ENCODE data around the gene CCL3.
"Not testable (repeated sequence)": the region's sequence is repeated elsewhere in the genome, so short reads cannot be mapped to it uniquely, and the experiment has no call there.

The CCL3 gene

DNA sequence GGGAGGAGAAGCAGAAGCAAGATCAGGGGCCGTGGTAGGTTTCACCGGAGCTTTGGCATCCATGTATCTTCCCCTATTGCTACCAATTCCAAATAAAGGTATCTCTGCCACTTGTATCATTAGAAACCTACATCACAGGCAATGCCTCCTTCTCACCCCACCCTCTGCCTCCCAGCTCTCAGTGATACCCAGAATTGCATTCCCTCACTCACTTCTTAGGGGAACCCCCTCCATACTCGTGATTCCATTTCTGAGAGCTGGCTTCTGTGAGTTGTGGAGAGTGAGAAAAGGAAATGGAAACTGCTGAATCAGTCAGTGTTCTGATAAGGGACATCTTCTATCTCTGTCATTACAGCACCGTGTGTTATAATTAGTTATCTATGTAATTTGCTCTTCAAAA is 2.3 kb upstream of the CCL3 start:
- TF ChIP-seq, protein P1, sequence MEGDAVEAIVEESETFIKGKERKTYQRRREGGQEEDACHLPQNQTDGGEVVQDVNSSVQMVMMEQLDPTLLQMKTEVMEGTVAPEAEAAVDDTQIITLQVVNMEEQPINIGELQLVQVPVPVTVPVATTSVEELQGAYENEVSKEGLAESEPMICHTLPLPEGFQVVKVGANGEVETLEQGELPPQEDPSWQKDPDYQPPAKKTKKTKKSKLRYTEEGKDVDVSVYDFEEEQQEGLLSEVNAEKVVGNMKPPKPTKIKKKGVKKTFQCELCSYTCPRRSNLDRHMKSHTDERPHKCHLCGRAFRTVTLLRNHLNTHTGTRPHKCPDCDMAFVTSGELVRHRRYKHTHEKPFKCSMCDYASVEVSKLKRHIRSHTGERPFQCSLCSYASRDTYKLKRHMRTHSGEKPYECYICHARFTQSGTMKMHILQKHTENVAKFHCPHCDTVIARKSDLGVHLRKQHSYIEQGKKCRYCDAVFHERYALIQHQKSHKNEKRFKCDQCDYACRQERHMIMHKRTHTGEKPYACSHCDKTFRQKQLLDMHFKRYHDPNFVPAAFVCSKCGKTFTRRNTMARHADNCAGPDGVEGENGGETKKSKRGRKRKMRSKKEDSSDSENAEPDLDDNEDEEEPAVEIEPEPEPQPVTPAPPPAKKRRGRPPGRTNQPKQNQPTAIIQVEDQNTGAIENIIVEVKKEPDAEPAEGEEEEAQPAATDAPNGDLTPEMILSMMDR (IDR thresholded peaks at IDR 0.05; ENCODE audit: low read depth, low read length, missing control alignments): no peak
- H3K4me3 ChIP-seq (replicated peaks; ENCODE audit: low read depth, low read length): no peak overlapping the region
- DNase-seq (ENCODE audit: extremely low read depth, low read depth): no peak

DNA sequence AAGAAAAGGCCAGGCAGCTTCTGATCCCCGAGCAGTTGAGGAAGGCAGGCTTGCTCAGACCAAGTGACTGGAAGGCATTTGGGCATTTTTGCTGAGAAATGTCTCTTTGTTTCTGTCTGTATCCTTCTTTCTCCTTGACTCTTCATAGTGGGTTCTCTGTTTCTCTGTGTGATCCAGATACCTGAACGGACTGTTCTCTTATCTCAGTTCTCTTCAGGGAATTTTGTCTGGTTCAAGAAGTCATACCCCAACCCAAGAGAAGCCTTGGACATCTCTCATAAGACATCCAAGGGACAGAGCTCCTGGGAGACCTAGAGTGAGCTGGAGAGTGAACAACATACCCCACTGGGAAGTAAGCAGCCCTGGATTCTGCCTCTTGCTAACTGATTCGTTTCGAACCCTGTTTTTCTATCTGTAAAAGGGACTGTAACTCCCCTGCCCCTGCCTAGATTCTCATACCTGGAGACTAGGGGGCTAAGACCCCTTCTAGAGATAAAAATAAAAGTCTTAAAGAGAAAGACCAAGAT is 541 bp downstream of the CCL3 start:
- H3K4me3 ChIP-seq (replicated peaks; ENCODE audit: low read depth, low read length): no peak overlapping the region
- no peak for DNase-seq (ENCODE audit: extremely low read depth, low read depth)
- TF ChIP-seq, protein P1 (IDR thresholded peaks at IDR 0.05; ENCODE audit: low read depth, low read length, missing control alignments): no peak

DNA sequence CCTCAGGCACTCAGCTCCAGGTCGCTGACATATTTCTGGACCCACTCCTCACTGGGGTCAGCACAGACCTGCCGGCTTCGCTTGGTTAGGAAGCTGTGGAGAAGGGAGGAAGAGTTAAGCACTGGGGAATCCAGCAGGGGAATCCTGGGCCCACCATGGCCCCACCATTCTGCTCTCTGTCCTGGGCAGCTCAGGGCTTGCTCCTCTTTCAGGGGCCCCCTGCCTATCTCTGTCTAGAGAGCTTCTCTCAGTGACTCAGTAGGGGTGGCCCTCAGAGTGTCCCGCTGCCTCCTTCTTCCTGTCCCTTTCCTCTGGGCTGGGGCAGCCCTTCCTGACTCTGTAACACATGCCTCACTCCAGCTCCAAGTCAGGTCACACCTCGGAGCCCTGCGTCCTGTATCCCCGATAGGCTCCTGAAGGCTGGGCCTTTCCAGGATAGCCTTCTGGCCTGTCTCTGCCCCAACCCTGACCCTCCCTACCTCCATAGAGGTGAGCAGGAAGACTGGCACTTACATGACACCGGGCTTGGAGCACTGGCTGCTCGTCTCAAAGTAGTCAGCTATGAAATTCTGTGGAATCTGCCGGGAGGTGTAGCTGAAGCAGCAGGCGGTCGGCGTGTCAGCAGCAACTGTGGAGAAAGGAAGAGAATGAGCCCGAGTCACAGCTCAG is 1.1 kb downstream of the CCL3 start:
- DNase-seq (ENCODE audit: extremely low read depth, low read depth): no peak
- H3K4me3 ChIP-seq (replicated peaks; ENCODE audit: low read depth, low read length): no peak overlapping the region

GRCh38 chr17:36087897-36088572 is 1.9 kb downstream of the CCL3 start:
- not testable (repeated sequence) for DNase-seq (ENCODE audit: extremely low read depth, low read depth)

More for the DNA sequence above, 1.1 kb downstream of the CCL3 start:
- TF ChIP-seq, protein P1 (IDR thresholded peaks at IDR 0.05; ENCODE audit: low read depth, low read length, missing control alignments): no peak

DNA sequence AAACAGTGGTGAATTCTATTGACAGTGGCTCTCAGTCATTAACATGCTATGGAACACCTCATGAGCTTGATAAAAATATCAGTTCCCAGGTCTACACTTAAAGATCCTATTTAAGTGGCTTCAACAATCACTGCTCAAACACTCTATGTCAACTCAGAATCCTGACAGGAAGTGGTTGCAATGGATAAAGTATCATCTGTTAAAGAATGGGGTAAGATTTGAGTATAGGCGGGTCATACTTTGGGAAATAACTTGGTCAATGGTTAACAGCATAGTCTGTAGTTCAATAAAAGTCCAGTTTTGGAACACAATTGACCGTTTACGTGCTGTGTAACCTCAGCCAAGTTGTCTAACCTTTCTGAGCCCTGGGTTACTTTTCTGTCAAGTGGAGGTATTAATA is 2.5 kb downstream of the CCL3 start:
- not testable (repeated sequence) for H3K4me3 ChIP-seq (replicated peaks; ENCODE audit: low read depth, low read length); DNase-seq (ENCODE audit: extremely low read depth, low read depth)

More at GRCh38 chr17:36087897-36088572, 1.9 kb downstream of the CCL3 start:
- not testable (repeated sequence) for H3K4me3 ChIP-seq (replicated peaks; ENCODE audit: low read depth, low read length)

DNA sequence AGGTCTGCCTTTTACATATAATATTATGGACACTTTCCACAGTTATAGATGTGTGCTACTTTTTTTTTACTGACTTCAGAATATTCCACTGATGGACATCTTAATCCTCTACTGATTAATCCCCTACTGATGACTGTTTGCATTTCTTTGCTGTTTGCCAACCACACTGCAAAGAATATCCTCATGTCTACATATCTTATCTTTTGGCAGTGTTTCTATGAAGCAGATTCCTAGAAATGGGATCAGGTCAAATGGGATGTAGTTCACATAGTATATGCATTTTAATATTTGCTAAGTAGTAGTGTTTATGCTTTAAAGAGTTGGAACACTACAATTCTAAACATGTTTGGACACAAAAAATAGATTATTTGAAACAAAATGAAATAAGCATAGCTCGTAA is 3.2 kb downstream of the CCL3 start:
- H3K4me3 ChIP-seq (replicated peaks; ENCODE audit: low read depth, low read length): no peak overlapping the region
- DNase-seq (ENCODE audit: extremely low read depth, low read depth): no peak
- TF ChIP-seq, protein P1 (IDR thresholded peaks at IDR 0.05; ENCODE audit: low read depth, low read length, missing control alignments): no peak

DNA sequence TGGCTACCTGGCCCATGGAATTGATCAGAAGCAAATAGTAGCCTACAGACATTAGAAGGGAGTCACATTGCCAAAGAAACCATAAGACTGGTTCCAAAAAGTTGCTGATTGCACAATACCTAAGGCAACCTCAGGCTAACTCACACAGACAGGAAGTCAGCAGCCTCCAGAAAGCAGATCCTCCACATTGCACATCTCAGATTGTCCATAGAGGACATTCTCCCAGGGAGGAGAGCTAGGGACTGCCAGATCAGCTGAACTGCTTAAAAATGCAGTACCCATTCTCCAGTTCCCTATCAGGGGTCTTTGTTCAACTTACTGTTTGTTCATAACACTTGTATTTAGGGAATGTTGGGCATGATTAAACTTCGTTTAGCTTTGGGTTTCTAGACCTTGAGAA is 4.2 kb downstream of the CCL3 start:
- TF ChIP-seq, protein P1 (IDR thresholded peaks at IDR 0.05; ENCODE audit: low read depth, low read length, missing control alignments): no peak
- no peak for DNase-seq (ENCODE audit: extremely low read depth, low read depth)
- no peak overlapping the region for H3K4me3 ChIP-seq (replicated peaks; ENCODE audit: low read depth, low read length)

DNA sequence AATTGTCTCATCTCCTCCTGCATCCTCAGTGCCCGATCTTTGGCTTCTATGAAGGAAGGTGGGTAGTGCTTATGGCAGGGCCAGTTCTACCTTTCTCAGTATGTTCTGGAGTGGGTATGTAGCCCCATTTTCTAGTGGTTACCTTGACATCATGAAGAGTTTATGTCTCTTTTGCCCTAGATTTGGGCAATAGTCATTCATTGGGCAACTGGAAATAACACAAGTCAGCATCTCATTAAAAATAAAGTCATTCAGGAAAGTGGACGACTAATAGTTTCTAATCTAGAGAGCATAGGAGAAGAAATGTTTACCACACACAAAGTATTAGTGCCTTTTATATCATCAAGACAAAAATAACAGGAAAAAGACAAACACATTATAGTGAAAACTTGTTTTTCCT is 6.3 kb downstream of the CCL3 start:
- DNase-seq (ENCODE audit: extremely low read depth, low read depth); H3K4me3 ChIP-seq (replicated peaks; ENCODE audit: low read depth, low read length): not testable (repeated sequence)

DNA sequence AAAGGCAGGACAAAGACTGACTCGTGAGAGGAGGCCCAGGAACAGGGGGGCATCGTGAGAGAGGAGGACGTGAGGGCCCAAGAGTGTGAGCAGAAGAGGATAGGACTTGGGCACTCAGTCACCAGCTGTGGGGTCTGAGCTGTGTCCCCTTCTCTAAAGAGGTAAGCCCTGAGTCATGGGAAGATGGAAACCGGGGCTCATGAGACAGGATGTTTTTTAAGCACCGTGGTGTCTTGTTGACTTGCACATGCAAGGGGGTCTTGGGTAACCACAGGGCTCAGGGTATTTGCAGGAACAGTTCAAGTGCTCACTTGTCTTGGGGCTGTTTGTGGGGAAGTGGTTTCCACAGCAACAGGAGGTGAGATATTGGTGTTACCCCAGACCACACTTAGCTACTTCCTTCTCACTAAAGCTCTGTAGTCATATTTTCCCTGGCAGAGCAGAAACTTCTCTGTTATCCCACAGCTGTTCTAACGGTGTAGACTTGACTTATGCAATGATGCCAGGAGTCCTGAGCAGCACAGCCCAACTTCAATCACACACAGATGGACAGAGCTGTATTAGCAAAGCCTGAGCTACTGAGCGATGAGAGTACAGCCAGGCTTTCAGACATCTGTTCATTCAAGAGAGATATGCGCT is 7.3 kb downstream of the CCL3 start:
- DNase-seq (ENCODE audit: extremely low read depth, low read depth); H3K4me3 ChIP-seq (replicated peaks; ENCODE audit: low read depth, low read length): not testable (repeated sequence)

DNA sequence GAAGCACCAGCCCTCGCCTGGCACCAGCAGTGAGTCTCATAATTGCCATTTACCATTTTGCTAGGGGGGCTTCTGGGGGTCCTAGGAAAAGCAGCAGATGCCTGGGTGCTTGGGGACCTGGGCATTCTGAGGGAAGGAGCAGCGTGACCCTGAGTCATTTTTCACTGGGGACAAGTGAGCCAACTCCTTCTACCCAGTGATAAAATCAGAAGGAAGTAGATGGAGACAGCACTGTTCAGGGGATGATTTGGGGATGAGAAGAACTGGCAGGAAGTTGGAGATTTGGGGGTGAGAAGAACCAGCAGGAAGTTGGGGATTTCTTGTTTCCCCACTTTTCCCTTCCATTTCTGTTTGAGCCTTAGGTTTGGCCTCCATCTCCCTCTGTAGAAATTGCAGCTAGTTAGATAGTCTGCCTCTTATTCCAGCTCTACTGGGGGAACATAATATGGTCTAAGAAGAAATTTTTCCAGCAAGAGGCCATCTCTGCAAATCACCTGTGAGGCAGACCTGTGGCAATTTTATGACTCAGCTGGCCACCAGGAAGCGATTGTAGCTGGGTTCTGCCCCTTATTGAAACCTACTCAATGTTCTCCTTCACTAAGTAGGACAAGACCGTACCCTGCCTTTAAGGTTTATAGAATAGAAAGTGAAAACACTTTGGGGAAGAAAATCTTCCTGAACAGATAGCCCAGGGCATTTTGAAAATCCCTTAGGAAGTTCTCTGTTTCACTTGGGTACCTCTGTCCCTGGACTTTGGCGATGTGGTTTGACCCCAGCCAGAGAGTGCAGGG is 8.1 kb downstream of the CCL3 start:
- DNase-seq (ENCODE audit: extremely low read depth, low read depth); H3K4me3 ChIP-seq (replicated peaks; ENCODE audit: low read depth, low read length): not testable (repeated sequence)

Data from HFF-Myc (cell line).